Stimulated activated effector memory CD8-positive, alpha-beta T cell treated with anti-CD3 and anti-CD28 coated beads, Interleukin-12 subunit alpha, Interleukin-12 subunit beta, amount 100 ng/mL, for 72 hours (primary cell): Measurements from ENCODE around the gene CCER1.
"Not testable (repeated sequence)": the region's sequence is repeated elsewhere in the genome, so short reads cannot be mapped to it uniquely, and the experiment has no call there.

Experiments
- ATAC-seq: fragments of 150-1000 bp; cut with Tn5 transposase; 2 replicates; pipeline ENCODE4 v1.10.0; 2021
- DNase-seq, 2 donors: peaks; one replicate each; pipeline ENCODE4 v3.0.0; 2021 to 2022; ENCODE audit warnings: low spot score in 2 of 2
- H3K27ac Mint-ChIP-seq: one replicate; pipeline ENCODE4 v1.8.0; 2022; ENCODE audit warnings: mild to moderate bottlenecking, mixed read lengths
- H3K36me3 Mint-ChIP-seq: one replicate; pipeline ENCODE4 v1.8.0; 2022; ENCODE audit warnings: mild to moderate bottlenecking, mixed read lengths
- H3K4me1 Mint-ChIP-seq: one replicate; pipeline ENCODE4 v1.8.0; 2022; ENCODE audit warnings: mixed read lengths
- H3K4me3 Mint-ChIP-seq: one replicate; pipeline ENCODE4 v1.8.0; 2022; ENCODE audit warnings: mild to moderate bottlenecking, mixed read lengths
- H3K9me3 Mint-ChIP-seq: one replicate; pipeline ENCODE4 v1.8.0; 2022; ENCODE audit warnings: mixed read lengths

The CCER1 gene, protein sequence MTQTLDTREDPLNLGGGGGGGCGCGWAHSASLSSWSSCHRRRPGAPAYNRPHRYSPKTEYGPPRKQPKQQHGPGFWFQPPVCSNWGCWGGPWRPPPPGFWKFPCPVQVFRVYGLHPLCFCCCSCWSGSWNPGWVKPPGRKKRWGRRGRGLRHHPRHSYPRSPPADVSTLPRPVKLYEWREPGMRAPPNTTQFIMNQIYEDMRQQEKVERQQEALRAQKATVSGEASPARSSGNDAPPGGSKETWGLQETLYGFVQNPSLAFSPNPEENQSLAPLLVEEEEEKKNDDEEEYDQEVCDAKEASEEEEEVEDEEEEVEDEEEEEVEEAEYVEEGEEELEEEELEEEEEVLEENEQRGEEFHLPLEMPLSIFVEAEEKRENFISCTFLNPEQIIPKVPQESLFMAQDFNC

DNA sequence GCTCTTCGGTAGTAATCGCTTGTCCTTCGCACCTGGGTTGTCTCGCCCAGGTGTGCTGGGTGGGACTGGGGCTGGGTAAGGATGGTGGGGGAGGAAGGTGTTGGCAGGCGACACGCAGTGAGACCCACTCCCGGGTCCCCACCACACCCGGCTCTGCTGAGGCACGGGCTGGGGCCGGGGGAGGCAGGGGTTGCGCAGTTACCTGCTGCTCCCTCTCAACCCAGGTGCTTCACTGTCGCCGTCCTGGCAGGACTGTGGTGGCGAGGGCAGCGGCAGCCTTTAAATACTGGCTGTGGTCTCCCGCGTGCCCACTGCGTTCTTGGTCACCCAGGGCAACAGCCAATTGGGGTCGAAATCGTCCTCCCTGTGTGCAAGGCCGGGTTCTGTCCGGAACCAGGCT is at the start of gene CCER1:
Gene CCER1, minus strand, starts transcription at position 256 of the 400 bp plus-strand sequence. CDS start 434 bp downstream, outside the sequence.
- Mint-ChIP-seq H3K9me3 (no peaks in the 10 kb centered on the region), H3K4me3 (no peak within 1 kb of the TSS)
- DNase-seq: no peak

DNA sequence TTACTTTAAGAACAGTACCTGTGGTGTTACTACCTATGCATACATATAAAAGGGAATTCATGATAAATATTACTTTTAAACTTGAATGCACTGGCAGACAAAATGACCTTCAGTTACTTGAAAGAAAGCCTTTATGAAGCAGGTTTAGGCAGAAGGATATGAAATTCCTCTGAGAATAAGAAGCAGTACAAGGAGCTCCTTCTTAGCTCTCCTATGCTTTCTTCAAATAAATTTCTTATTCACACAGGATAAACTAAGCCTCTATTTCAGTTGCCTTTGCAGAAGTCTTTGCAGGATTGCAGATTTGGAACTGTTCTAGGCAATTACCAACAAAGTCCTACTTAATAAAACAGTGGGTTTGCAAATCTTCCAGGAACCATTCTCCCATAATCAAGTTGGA is 48.8 kb upstream of the CCER1 start:
- DNase-seq: no peak
- Mint-ChIP-seq H3K4me1 (peaks cover 10% of the 10 kb centered on the region), H3K4me3 (no peak overlapping the region), H3K36me3 (no peaks in the 10 kb centered on the region), H3K9me3 (peaks cover 2% of the 10 kb centered on the region), H3K27ac (no peak overlapping the region)
- ATAC-seq: no peak

More for the DNA sequence above, at the start of gene CCER1:
- ATAC-seq: peak; percentile 38
- H3K4me1 Mint-ChIP-seq: no peaks in the 10 kb centered on the region
- H3K27ac Mint-ChIP-seq: no peak within 1 kb of the TSS
- no peaks in the 10 kb centered on the region for H3K36me3 Mint-ChIP-seq

DNA sequence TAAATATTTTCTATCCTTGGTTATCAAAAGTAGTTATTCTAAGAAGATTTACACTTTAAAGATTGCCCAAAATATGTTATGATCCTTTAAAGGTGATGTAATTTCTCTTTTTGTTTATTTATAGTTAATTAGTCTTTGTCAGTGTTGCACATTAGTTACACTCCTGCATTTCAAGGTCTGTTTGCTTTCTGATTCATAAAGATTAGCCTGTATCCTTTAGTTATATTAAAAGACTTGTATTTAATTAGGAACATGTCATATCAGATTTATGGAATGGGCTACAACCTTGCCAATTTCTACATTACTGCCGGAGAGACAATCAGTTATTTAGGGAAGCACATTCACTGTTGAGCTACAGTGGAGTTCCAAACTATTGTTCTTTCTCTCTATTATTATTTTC is 46.3 kb upstream of the CCER1 start:
- Mint-ChIP-seq H3K4me3 (no peak overlapping the region), H3K36me3 (no peaks in the 10 kb centered on the region), H3K27ac (no peak overlapping the region), H3K4me1 (no peaks in the 10 kb centered on the region), H3K9me3 (no peaks in the 10 kb centered on the region)
- ATAC-seq: no peak
- no peak for DNase-seq

DNA sequence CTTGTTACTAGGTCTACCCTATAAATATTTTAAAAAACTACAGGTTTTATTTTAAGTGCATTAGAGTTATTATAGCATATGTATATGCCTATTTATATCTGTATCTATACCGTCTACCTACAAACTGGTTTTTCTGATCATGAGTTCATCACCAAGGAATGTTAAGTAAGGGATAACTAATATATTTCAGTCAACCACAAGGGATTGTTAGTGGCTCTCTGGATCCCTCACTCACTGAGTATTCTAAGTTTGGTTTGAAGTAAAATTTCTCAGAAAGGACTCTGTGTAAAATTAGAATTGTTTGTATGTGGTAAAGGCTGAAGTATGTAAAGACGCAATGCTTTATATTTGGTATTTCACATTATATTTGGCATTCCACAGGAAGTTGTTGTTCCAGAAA is 45.0 kb upstream of the CCER1 start:
- DNase-seq (no peak), ATAC-seq (no peak)
- Mint-ChIP-seq H3K4me1 (no peaks in the 10 kb centered on the region), H3K36me3 (no peaks in the 10 kb centered on the region), H3K4me3 (no peak overlapping the region), H3K9me3 (no peaks in the 10 kb centered on the region), H3K27ac (no peak overlapping the region)

DNA sequence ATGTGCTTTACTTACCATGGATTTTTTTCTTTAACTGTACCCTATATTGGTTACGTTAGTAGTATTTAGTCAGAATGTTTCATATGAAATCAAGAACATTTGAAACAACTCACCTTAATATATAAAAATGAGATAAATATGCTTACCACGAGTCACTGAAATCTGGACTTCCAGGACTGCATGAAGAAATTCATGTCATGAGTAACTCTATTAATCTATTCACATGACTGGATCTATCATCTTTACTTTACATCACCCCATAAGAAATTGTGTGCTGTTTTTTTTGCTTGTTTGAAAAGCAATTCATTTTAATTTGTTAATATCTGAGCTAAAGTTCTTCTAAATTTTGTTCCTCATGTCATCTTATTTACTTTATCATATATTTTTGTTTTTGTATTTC is 44.6 kb upstream of the CCER1 start:
- Mint-ChIP-seq H3K4me1 (no peaks in the 10 kb centered on the region), H3K4me3 (no peak overlapping the region), H3K9me3 (no peaks in the 10 kb centered on the region), H3K27ac (no peak overlapping the region), H3K36me3 (no peaks in the 10 kb centered on the region)
- no peak for DNase-seq
- no peak for ATAC-seq

DNA sequence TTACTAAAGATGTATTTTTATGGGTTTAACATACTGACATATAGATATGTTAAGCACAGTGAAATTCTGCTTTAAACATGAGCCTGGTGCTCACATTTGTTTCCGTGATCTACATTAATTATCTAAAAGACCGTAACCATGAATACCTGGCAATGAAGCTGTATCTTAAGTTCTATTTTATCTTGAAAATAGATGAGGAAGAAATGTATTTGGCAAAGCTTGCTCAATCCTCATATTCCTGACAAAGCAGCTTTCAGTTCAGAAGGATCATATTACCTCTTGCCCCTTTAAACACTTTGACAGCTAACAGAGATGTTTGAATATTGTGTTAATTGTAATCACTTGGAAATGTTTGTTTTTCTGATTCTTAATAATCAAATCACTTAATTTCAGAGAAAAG is 40.0 kb upstream of the CCER1 start:
- Mint-ChIP-seq H3K27ac (no peak overlapping the region), H3K4me1 (no peaks in the 10 kb centered on the region), H3K9me3 (no peaks in the 10 kb centered on the region), H3K36me3 (no peaks in the 10 kb centered on the region), H3K4me3 (no peak overlapping the region)
- DNase-seq (no peak), ATAC-seq (no peak)

DNA sequence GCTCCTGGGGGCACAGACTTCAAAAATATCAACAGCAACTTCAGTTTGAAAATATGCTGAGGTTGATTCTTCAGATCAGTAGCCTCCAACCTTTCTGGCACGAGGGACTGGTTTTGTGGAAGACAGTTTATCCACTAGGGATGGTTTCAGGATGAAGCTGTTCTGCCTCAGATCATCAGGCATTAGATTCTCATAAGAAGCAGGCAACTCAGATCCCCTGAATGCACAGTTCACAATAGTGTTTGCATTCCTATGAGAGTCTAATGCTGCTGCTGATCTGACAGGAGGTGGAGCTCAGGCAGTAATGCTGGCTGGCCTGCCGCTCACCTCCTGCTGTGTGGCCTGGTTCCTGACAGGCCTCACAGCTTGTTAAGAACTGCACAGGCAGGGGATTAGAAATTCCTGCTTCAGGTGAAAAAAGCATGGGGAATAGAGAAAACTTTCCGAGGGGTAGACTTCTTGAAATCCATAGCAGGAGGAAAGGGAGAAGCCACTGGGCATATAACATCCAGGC is 37.0 kb upstream of the CCER1 start:
- H3K4me1 Mint-ChIP-seq: no peaks in the 10 kb centered on the region
- no peak overlapping the region for H3K27ac Mint-ChIP-seq

DNA sequence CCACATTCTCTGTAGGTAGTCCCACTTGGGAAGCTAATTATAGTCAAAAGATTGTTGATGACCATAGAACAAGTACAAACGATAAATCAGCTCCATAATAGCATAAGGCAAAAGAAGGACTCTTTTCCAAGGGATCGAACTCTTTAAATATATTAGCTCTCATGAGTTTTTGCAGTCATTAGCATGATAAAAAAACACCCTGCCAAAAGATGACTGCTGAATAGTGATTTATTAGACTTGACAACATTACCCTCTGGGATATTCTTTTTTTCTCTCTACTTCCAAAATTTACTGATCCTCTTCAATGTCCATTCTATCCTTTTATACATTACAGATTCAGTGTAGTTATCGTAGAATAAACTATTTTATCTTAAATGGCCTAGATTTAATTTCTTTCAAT is 35.6 kb upstream of the CCER1 start:
- ATAC-seq (no peak), DNase-seq (no peak)
- H3K4me1 Mint-ChIP-seq: no peaks in the 10 kb centered on the region
- no peaks in the 10 kb centered on the region for H3K36me3 Mint-ChIP-seq
- no peaks in the 10 kb centered on the region for H3K9me3 Mint-ChIP-seq
- H3K4me3 Mint-ChIP-seq: no peak overlapping the region
- no peak overlapping the region for H3K27ac Mint-ChIP-seq

More for the DNA sequence above, 37.0 kb upstream of the CCER1 start:
- ATAC-seq (peak; percentile 19), DNase-seq (no peak)
- H3K4me3 Mint-ChIP-seq: no peak overlapping the region
- no peaks in the 10 kb centered on the region for H3K9me3 Mint-ChIP-seq
- no peaks in the 10 kb centered on the region for H3K36me3 Mint-ChIP-seq

DNA sequence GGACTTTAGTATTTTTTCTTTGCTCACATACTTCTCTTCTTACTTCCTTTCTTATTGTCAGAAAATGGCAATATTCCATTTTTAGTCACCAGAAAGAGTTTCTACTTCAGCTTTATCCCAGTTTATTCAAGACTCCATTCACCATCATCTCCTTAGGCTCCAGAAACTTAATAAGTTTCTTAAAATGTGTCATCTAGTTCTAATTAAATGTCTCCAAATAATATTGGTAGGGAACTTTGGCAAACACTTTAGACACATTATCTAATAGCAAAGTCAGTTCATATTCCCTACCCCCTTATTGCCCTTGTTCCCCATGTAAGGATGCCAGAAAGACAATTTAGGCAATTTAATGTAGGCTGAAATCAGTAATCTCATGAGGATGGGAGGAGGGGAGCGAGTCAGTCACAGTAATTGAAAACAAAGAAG is 34.7 kb upstream of the CCER1 start:
- ATAC-seq: no peak

DNA sequence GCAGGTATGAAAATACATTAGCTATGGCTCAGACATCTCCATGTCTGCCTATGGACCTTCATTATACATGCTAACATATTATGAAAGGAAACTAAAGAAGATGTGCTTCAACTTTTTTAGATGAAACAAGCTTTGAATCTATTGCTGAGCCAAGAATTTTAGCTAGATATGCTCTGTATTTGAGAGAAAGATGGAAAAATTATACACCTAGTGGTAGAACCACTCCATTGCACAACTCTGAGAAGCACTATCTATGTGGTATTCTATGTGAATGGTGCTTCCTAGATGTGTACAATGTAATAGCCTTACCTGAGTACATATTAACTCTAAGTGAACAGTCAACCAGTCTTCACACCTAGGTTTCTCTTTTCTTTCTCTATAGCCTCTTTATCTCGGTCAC is 32.5 kb upstream of the CCER1 start:
- no peaks in the 10 kb centered on the region for H3K9me3 Mint-ChIP-seq
- ATAC-seq: peak; percentile 42
- no peaks in the 10 kb centered on the region for H3K36me3 Mint-ChIP-seq

More for the DNA sequence above, 34.7 kb upstream of the CCER1 start:
- no peak overlapping the region for H3K27ac Mint-ChIP-seq
- H3K36me3 Mint-ChIP-seq: no peaks in the 10 kb centered on the region
- no peak overlapping the region for H3K4me3 Mint-ChIP-seq
- DNase-seq: no peak
- no peaks in the 10 kb centered on the region for H3K4me1 Mint-ChIP-seq
- H3K9me3 Mint-ChIP-seq: no peaks in the 10 kb centered on the region

DNA sequence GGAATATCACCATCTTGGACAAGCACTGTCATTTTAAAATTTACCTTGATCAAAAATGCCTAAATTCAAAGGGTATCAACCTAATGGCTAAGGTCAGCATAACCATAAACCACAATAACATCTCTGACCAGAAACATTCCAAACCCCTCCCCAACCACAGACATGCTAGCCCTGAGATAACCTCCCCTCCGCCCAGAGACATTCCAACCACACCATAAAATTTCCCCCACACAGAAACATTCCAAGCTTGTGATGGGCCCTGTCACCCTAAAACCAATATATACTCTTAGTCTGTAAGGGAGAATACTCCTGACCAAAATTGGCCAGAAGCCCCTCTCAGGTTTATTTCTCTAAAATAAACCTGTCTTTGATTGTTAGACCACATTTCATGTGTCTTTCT is 32.1 kb upstream of the CCER1 start:
- H3K4me1 Mint-ChIP-seq: no peaks in the 10 kb centered on the region
- H3K36me3 Mint-ChIP-seq: no peaks in the 10 kb centered on the region
- DNase-seq (no peak), ATAC-seq (no peak)
- no peak overlapping the region for H3K27ac Mint-ChIP-seq
- no peak overlapping the region for H3K4me3 Mint-ChIP-seq
- no peaks in the 10 kb centered on the region for H3K9me3 Mint-ChIP-seq

More for the DNA sequence above, 32.5 kb upstream of the CCER1 start:
- H3K27ac Mint-ChIP-seq: no peak overlapping the region
- H3K4me3 Mint-ChIP-seq: no peak overlapping the region
- H3K4me1 Mint-ChIP-seq: no peaks in the 10 kb centered on the region
- DNase-seq: no peak

DNA sequence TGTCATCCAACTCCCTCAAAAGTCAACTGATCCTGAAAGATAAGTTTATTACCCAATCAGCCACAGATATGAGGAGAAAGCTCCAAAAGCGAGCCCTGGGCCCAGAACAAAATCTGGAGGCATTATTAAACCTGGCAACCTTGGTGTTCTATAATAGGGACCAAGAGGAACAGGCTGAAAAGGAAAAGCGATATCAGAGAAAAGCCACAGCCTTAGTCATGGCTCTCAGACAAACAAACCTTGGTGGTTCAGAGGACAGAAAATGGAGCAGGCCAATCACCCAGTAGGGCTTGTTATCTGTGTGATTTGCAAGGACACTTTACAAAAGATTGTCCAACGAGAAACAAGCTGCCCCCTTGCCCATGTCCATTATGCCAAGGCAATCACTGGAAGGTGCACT is 30.4 kb upstream of the CCER1 start:
- not testable (repeated sequence) for H3K4me3 Mint-ChIP-seq, H3K4me1 Mint-ChIP-seq, H3K36me3 Mint-ChIP-seq, H3K27ac Mint-ChIP-seq, DNase-seq, H3K9me3 Mint-ChIP-seq, ATAC-seq

DNA sequence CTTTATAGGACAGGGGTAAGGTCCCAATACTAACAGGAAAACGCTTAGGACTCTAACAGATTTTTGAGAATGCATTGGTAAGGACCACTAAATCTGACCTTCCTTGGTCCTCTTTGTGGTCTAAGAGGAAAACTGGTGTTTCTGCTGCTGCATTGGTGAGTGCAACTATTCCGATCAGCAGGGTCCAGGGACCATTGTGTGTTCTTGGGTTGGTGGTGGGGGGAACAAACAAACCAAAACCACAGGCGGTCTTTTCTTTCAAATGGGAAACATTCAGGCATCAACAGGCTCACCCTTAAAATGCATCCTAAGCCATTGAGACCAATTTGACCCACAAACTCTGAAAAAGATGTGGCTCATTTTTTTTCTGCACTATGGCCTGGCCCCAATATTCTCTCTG is 29.1 kb upstream of the CCER1 start:
- H3K4me3 Mint-ChIP-seq: no peak overlapping the region
- DNase-seq (no peak), ATAC-seq (no peak)
- no peaks in the 10 kb centered on the region for H3K4me1 Mint-ChIP-seq
- no peak overlapping the region for H3K27ac Mint-ChIP-seq
- H3K36me3 Mint-ChIP-seq: no peaks in the 10 kb centered on the region
- no peaks in the 10 kb centered on the region for H3K9me3 Mint-ChIP-seq

DNA sequence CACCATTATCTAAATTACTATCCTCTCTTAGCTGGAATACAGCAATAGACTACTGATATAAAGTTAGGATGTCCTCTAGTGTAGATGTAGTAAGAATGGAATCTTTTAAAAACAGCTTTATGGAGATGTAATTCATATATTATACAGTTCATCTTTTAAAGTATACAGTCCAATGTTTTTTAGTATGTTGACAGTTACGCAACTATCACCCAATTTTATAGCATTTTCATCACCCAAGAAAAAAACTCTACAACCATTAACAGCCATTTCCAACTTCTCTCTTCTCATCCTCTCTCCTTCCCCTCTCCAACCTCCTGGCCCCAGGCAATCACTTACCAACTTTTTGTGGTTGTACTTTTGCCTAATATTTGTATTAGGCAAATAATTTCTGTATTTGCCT is 27.2 kb upstream of the CCER1 start:
- Mint-ChIP-seq H3K36me3 (no peaks in the 10 kb centered on the region), H3K4me1 (no peaks in the 10 kb centered on the region), H3K9me3 (no peaks in the 10 kb centered on the region), H3K4me3 (no peak overlapping the region), H3K27ac (no peak overlapping the region)
- ATAC-seq (no peak), DNase-seq (no peak)

DNA sequence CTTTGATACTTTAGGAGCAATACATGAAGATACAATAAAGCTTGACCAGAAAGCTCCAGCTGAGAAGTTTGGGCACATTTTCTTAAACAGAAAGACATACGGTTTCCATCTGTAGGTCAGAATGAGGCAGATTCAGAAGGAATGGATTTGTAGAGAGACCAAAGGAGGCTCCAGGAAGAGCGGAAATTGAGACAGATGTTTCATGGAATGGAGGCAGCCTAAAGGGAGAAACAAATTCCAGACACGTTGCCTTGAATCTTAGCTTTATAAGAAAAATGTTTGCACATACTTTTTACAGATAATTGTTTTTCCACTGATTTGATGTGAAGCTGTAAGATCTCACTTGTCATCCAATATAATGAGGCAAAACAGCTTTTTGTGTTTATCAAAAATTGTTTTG is 25.0 kb upstream of the CCER1 start:
- no peak overlapping the region for H3K4me3 Mint-ChIP-seq
- no peak overlapping the region for H3K27ac Mint-ChIP-seq
- no peaks in the 10 kb centered on the region for H3K36me3 Mint-ChIP-seq
- DNase-seq: no peak
- H3K9me3 Mint-ChIP-seq: no peaks in the 10 kb centered on the region
- no peaks in the 10 kb centered on the region for H3K4me1 Mint-ChIP-seq
- no peak for ATAC-seq

DNA sequence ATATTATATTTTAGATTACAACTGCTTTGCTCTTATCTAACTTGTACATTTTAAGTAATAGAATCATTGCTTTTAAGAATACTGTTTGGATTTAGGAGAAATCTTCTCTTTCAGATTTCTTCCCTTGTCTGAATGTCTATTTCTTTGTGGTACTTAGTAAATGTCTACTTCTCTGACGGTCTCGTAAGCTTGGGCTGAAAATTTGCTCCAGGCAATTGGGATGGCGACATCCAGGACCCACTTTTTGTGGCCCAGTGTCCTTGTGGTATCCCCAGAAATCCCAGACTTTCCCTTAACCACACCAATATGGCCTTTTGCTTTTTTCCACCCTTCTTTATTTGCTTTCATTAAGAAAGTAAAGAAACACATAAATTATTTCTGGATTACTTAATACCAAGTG is 24.0 kb upstream of the CCER1 start:
- H3K9me3 Mint-ChIP-seq: no peaks in the 10 kb centered on the region
- no peak overlapping the region for H3K4me3 Mint-ChIP-seq
- DNase-seq (no peak), ATAC-seq (no peak)
- H3K27ac Mint-ChIP-seq: no peak overlapping the region
- no peaks in the 10 kb centered on the region for H3K36me3 Mint-ChIP-seq
- H3K4me1 Mint-ChIP-seq: no peaks in the 10 kb centered on the region
